Esophagus squamous epithelium (tissue), 5 donors: Measurements from ENCODE around the gene KRTAP10-7. TPM values are rescaled to one million over a fixed set of nuclear protein-coding genes. Genes with fewer than 3 reads are reported as not detected.

ENCODE experiments used
- DNase-seq: peaks from one replicate; lab custom pipeline; 2025; lab: John Stamatoyannopoulos, UW
- H3K27ac ChIP-seq, 4 donors: fragments of 200-600 bp; sonication (generic); one replicate each; pipeline ENCODE4 v1.5.1; 2016 to 2019; ENCODE audit warnings: mild to moderate bottlenecking in 1 of 4
- H3K27me3 ChIP-seq, 4 donors: fragments of 200-600 bp; sonication (generic); 1 replicate in 3 of 4; 2 replicates in 1 of 4; pipeline versions ENCODE4 v1.5.1 to v1.6.0; 2017 to 2021; ENCODE audit warnings: antibody characterized with exemption in 1 of 4
- H3K36me3 ChIP-seq, 3 donors: fragments of 200-600 bp; sonication (generic); one replicate each; pipeline ENCODE4 v1.5.1; 2016 to 2019
- H3K4me1 ChIP-seq, 3 donors: fragments of 200-600 bp; sonication (generic); one replicate each; pipeline ENCODE4 v1.5.1; 2017 to 2019
- H3K4me3 ChIP-seq, 4 donors: fragments of 200-600 bp; sonication (generic); 1 replicate in 3 of 4; 2 replicates in 1 of 4; pipeline ENCODE4 v1.5.1; 2016 to 2019; ENCODE audit warnings: mild to moderate bottlenecking in 2 of 4, moderate library complexity in 1 of 4
- H3K9me3 ChIP-seq, 3 donors: fragments of 200-600 bp; sonication (generic); one replicate each; pipeline ENCODE4 v1.5.1; 2016 to 2019
- CTCF ChIP-seq, 6 experiments: fragments of 450-650 bp in 4 of 6; fragments of 200-600 bp in 2 of 6; sonication (generic) in 2 of 6; IDR thresholded peaks; one replicate each; pipeline ENCODE4 v1.5.1; 2016 to 2019; ENCODE audit warnings: antibody characterized with exemption in 6 of 6, mild to moderate bottlenecking in 4 of 6, moderate library complexity in 4 of 6
- POLR2A ChIP-seq, 4 donors: fragments of 450-650 bp; IDR thresholded peaks; one replicate each; pipeline ENCODE4 v1.6.1; 2017; ENCODE audit warnings: antibody characterized with exemption in 4 of 4, mild to moderate bottlenecking in 4 of 4, moderate library complexity in 3 of 4
- WGBS, 2 donors: methylation state at CpG; one replicate each; pipeline ENCODE4 v1.1.5; 2018; 5-methylcytosine and 5-hydroxymethylcytosine counted together
- intact Hi-C: fragments of 100-400 bp; cut with DNase I; formaldehyde crosslinking; loops from one replicate; pipeline ENCODE4 v1.15.0; 2022
- total RNA-seq, 4 donors: library from RNA; depleted of rRNA; stranded (reverse); fragments of >200 nt; gene quantifications; one replicate each; pipeline ENCODE4 v1.1.0, GENCODE V29; 2016
- donor health status: DM: yes; HTN: yes; CAD: no.

Gene KRTAP10-7
- total RNA-seq, 4 donors from 2014 or later: not detected

GRCh38 chr21:44593598-44594405, 6.6 kb upstream of the KRTAP10-7 start:
- no peak overlapping the region for H3K4me3 ChIP-seq

GRCh38 chr21:44594406-44594916, 5.9 kb upstream of the KRTAP10-7 start:
- no peaks in the 10 kb centered on the region for H3K9me3 ChIP-seq
- intact Hi-C loops: no loop called here
- H3K4me3 ChIP-seq: no peak overlapping the region
- TF ChIP-seq POLR2A (IDR thresholded peaks at IDR 0.05): no peak
- TF ChIP-seq CTCF (IDR thresholded peaks at IDR 0.05): no peak
- no peaks in the 10 kb centered on the region for H3K36me3 ChIP-seq
- DNase-seq: no peak
- no peak overlapping the region for H3K27ac ChIP-seq
- 74% methylated on average over 11 to 12 of the region's 12 CpGs for WGBS, 2 donors
- peaks cover 0 to 71% (median 0%) of the 10 kb centered on the region in 4 donors for H3K27me3 ChIP-seq
- peaks cover 0 to 15% (median 0%) of the 10 kb centered on the region in 3 donors for H3K4me1 ChIP-seq

More at GRCh38 chr21:44593598-44594405, 6.6 kb upstream of the KRTAP10-7 start:
- no peak for TF ChIP-seq POLR2A (IDR thresholded peaks at IDR 0.05)
- TF ChIP-seq CTCF (IDR thresholded peaks at IDR 0.05): no peak
- peaks cover 0 to 15% (median 0%) of the 10 kb centered on the region in 3 donors for H3K4me1 ChIP-seq
- H3K27ac ChIP-seq: no peak overlapping the region
- no peaks in the 10 kb centered on the region for H3K36me3 ChIP-seq
- H3K9me3 ChIP-seq: no peaks in the 10 kb centered on the region
- no peak for DNase-seq
- intact Hi-C loops: no loop called here
- H3K27me3 ChIP-seq: peaks cover 0 to 71% (median 0%) of the 10 kb centered on the region in 4 donors
- 61 to 62% methylated on average over 12 to 18 of the region's 20 CpGs for WGBS, 2 donors

- 62 to 66% methylated on average over 6 of the region's 6 CpGs for WGBS, 2 donors
Measured at GRCh38 chr21:44595524-44595923, 4.9 kb upstream of the KRTAP10-7 start.

GRCh38 chr21:44596068-44596725, 4.2 kb upstream of the KRTAP10-7 start:
- Histone ChIP-seq H3K36me3 (no peaks in the 10 kb centered on the region), H3K4me1 (peaks cover 0 to 15% (median 0%) of the 10 kb centered on the region in 3 donors), H3K27me3 (peaks cover 0 to 65% (median 0%) of the 10 kb centered on the region in 4 donors), H3K27ac (no peak overlapping the region), H3K9me3 (no peaks in the 10 kb centered on the region), H3K4me3 (no peak overlapping the region)
- intact Hi-C loops: no loop called here
- no peak for DNase-seq
- WGBS, 2 donors: 40 to 66% methylated on average over 4 to 9 of the region's 9 CpGs
- TF ChIP-seq POLR2A (IDR thresholded peaks at IDR 0.05) (no peak), CTCF (IDR thresholded peaks at IDR 0.05) (no peak)

More at GRCh38 chr21:44595524-44595923, 4.9 kb upstream of the KRTAP10-7 start:
- no peak for TF ChIP-seq POLR2A (IDR thresholded peaks at IDR 0.05)
- TF ChIP-seq CTCF (IDR thresholded peaks at IDR 0.05): no peak
- no peak for DNase-seq
- no peaks in the 10 kb centered on the region for H3K36me3 ChIP-seq
- H3K27me3 ChIP-seq: peaks cover 0 to 71% (median 0%) of the 10 kb centered on the region in 4 donors
- no peak overlapping the region for H3K4me3 ChIP-seq
- H3K27ac ChIP-seq: no peak overlapping the region
- no peaks in the 10 kb centered on the region for H3K9me3 ChIP-seq
- intact Hi-C loops: no loop called here
- peaks cover 0 to 15% (median 0%) of the 10 kb centered on the region in 3 donors for H3K4me1 ChIP-seq
